Measurements from ENCODE around the gene XKRX.

The XKRX gene

DNA sequence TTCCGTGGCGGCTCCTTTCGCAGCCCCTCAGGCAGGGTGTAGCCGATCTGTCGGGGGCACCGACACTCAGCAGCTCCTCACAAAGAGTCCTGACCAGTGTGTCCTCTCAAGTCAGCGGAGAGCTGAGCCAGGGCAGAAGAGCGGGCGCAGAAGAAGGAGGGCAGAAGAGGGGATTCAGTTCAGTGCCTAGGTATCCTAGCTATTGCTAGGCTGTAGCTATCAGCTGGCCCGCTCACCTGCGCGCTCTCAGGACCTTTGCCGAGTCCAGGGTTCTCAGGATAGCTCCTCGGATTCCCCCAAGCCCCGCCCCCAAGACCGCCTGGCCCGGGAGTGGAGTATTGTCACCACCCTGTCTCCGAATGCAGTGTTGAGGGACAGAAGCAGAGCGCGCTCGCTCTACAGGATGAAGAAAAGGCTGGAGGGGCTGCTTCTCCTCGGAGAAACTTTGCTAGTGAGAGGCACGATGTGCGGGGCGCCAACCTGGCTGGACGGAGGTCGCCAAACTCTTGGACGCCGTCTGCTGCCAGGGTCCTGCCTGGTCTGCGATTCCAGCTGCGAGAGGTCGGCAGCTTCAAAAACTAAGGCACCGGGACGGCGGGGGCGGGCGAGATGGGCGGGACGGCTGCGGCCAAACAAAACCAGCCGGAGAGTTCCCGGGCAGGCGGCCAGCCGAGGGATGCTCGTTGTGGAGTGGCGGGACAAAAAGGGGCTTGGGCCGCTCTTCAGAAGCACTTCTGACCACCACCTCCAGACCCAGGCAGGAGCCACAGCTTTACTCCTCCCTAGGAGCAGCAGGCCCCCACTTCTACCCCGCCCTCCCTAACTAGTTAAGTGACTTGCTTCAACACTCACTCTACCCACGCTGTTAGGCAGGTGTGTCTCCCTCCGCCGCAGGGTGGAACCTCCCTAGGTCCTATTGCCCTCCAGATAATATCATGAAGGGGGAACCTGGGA, at the start of gene XKRX:
Gene XKRX (minus strand): TSS at position 258 of the 954 bp plus-strand sequence. CDS start 613 bp downstream, outside the sequence.
- peak; percentile 58 for DNase-seq

DNA sequence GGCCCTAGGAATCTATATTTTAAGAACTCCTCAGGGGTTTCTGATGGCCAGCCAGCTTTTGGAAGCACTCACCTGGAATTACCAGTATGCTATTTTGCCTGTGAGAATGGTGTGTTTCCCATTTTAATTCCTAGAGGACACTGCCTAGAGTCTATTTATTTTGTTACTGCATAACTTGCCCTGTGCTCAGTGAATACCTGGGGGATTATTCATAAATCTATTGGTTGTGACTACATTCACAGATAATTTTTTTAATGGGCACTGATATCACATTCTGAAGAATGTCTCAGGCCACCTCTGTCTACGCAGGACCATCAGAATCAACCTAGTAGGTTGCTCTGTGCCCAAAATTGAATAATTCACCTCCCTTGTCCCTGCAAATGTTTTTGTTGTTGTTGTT, 47.5 kb upstream of the XKRX start:
- no peak for DNase-seq

GRCh38 chrX:100975212-100975611, 46.5 kb upstream of the XKRX start:
- no peak for DNase-seq

- no peak for DNase-seq
These were observed 44.7 kb upstream of the XKRX start for GRCh38 chrX:100973411-100973810.

DNA sequence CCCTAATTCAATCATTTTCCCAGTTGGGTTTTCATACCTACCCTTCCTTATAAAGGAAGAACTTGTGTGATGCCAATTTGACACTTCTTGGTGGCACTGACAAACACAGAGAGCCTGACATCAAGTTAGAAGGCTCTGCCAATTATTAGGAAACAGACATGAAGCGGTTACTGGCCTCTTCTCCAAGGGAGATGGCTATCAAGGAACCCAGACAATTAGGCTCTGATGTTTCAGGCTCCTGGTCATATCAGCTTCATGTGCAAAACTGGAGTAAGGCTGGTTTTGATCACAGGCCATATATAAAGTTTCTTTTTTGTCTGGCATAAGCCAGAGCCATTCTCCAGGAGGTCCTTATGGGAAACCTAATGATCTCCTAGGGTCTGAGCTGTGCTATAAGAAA, 41.2 kb upstream of the XKRX start:
- no peak for DNase-seq

DNA sequence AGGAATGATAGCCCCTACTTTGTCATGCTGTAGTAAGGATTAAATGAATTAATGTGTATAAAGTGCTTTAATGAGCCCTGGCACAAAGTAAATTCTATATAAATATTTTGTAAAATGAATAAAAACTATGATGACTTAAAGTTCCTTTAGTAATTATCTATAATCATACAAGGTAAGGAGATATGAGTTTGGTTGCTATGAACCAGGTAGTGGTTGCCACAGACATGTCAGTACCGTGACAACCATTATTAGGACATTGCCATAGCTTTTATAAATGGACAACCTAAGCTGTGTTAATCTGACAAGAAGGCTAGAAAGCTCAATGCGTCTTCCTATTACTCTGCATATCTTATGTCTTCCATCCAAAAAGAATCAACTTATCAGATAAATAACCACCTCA, 40.7 kb upstream of the XKRX start, which contains the start of gene ARL13A:
Gene ARL13A (plus strand): TSS at position 301 of the 400 bp plus-strand sequence. CDS start 3,982 bp downstream, outside the sequence.
- DNase-seq = no peak

- DNase-seq = no peak
These were observed 35.6 kb upstream of the XKRX start for GRCh38 chrX:100964362-100964761.

- DNase-seq = no peak
These were observed 34.1 kb upstream of the XKRX start for GRCh38 chrX:100962811-100963210.

DNA sequence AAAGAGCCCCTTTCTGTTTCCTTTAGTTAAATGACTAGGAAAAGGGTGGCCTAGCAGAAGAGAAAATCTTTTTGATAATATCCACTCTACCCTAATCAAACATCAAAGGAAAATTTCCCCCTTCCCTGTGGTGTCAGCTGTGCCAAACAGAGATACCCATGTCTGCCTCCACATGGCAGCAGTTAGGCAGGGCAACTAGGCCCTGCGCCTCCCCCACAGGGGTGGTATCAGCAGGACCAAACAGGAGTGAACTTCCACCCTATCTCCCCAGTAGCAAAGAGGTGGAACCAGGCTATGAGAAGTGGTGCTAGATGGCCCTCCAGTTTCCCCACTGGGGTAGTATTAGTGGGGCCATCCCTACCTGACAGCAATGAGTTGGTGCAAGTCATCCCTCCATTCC, 19.8 kb upstream of the XKRX start:
- DNase-seq = no peak

DNA sequence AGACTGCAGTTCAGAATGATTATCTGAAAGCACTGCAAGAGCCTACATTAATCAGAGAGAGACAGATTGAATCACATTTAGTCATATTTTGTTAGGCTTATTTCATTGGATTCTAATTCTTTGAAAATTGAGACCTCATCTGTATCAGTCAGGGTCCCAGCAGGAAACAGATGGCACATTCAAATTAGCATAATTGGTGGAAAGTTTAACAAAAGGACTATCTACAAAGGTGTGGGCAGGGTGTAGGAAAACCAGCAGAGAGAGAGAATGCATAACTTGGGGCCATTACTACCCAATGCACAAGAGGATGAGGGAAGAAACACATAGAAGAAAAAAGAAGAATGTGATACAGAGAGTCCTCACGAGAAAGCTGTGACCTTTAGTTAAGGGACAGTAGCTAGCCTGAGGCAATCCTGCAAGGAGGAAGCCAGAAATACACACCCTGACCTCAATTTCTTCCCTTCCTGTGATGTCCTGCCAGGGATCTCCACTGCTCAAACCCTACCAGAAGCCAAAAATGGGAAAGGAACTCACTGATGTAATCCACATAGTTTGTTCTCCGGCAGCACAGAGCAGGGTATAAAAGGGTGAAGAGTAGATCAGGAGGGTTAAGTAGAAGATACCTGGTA, 17.7 kb upstream of the XKRX start:
- no peak for DNase-seq

DNA sequence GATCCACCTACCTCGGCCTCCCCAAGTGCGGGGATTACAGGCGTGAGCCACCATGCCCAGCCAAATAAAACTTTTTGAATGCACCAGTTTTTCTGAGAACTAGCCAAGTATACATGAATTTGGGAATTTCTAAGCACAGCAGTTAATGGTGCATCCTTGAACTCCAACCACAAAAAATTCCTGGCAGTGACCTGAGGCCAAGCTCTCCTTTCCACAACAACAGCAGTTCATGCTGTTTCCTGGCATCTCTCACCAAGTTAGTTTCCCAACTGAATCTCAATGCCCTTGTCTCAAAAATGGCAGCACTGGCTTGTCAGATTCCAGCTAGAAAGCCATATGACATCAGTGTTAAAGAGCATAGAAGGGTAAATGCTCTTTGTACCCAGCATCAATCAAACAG, 15.9 kb upstream of the XKRX start:
- no peak for DNase-seq

DNA sequence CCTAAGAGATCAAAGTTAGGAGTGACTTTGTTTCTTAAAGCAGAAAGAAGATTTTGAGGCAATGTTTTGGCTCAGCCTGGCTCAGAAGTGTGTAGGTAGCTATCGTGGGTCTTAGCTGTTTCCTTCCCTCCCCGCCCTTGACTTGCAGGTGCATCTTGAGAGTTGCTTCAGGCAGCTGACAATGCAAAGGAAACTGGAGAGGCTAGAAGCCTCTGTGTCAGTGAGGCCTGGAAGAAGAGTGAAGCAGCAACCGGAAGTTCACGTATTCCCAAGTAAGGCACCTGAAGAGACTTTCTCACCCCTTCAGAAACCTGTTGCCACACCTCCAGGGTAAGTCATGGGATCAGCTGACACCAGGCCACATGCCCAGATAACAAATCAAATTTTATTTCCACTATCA, 10.6 kb upstream of the XKRX start:
- DNase-seq = peak; percentile 36

GRCh38 chrX:100935767-100936166, 7.0 kb upstream of the XKRX start:
- DNase-seq = no peak

GRCh38 chrX:100931925-100932285, 3.2 kb upstream of the XKRX start:
- DNase-seq = no peak

GRCh38 chrX:100931218-100931924, 2.7 kb upstream of the XKRX start:
- DNase-seq = no peak

DNA sequence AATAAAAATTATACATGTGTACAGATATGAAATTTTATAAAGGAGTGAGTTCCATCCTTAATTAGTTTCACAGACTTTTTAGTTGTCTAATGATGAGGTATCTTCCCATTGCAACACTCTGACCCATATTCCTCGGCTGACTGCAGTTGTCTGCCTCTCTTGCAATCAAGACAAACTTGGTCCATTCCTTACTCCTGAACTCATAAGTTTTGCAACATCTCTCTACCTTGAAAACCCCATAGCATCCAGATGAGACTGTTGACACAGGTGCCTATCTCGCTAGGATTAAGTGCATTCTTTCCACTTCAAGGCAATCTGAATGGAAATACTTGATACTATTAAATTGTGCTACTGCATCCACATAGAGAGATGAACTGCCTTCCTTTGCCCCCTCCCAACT, 2.3 kb downstream of the XKRX start:
- DNase-seq = no peak

GRCh38 chrX:100924375-100924774, 4.3 kb downstream of the XKRX start:
- DNase-seq = no peak

DNA sequence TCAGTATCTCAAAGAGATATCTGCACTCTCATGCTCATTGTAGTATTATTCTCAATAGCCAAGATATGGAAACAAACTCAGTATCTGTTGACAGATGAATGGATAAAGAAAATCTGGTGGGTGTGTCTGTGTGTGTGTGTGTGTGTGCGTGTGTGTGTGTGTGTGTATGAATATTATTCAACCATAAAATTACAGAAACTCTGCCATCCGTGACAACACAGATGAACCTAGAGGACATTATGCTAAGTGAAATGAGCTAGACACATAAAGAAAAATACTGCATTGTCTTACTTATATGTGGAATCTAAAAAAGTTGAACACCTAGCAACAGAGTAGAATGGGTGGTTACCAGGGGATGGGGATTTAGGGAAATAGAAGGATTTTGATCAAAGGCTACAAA, 13.2 kb downstream of the XKRX start:
- DNase-seq = no peak

DNA sequence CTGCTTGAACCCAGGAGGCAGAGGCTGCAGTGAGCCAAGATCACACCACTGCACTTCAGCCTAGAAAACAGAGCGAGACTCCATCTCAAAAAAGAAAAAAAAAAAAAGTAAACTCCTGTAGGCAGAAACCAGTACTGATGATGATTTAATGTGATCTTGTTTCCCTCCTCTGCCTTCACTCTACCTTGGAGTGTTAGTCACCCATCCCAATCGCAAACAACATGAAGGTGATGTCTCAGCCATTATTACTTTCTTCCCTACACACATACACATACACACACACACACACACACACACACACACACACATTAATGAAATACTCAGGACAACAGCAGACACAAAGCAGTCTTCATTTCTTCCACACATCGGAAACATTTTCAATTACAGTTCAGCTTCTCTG, 15.6 kb downstream of the XKRX start:
- no peak for DNase-seq

DNA sequence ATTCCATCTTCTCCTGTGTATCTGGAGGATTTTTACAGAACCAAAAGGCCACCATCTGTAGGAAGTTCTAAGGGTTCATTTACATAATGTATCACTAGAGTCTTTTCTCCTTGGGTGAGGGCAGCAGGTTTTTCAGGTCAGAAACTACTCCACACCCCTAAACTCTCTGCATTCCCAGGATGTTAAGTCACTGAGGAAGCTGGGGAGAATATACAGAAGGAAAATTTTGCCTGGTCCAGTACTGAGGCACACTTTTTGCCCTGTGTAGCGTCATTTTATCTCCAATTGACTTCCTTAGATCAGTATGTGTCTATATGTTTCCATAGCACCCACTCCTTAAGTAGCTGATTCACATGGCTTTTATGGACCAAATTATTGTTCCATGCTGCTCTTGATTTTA, 17.0 kb downstream of the XKRX start:
- no peak for DNase-seq

DNA sequence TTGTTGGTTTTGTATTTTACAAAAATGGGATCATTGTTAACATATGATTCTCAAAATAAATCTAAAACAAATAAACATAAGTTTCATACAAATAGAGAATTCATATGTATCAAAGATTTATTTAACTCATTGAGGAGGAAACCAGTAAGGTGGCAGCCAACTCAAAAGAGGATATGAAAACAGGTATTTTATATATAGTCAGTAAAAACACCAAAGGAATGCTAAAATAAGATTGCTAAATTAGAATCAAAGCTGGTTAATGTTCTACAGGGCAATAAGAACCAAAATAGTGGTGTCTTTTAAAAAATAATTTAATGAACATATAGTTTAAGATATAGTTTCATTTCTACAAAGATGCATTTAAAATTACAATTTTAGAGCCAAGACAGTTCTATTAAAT, 23.1 kb downstream of the XKRX start:
- DNase-seq = no peak

DNA sequence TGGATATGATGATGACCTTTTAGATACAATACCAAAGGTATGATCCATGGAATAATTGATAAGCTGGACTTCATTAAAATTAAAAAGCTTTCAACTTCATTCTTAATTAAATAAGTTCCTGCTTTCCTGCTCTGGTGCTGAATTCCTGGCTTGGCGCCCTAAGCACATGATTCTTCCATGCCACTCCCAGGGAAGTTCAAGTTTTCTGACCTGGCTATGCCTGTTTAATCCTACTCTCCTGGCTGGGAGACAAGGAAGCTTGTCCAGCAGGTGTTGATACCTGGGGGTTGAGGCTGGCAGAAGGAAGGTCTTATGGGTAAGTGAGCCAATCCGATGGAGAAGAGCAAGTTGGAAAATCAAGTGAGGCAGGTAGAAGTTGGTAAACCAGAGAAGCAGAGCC, 24.3 kb downstream of the XKRX start:
- DNase-seq = no peak

GRCh38 chrX:100895365-100896075, 33.2 kb downstream of the XKRX start:
- DNase-seq = peak; percentile 24
